Muscle of leg (tissue), 11 donors: ENCODE data around the gene CRISPLD2. TPM values are rescaled to one million over a fixed set of nuclear protein-coding genes. Genes with fewer than 3 reads are reported as not detected.

Experiments
- DNase-seq: peaks from one replicate; pipeline ENCODE4 v3.0.0; 2013
- H3K27ac ChIP-seq: one replicate; pipeline ENCODE4 v1.5.1; 2013; ENCODE audit warnings: mild to moderate bottlenecking, low read length, control low read depth
- H3K27me3 ChIP-seq: one replicate; pipeline ENCODE4 v1.6.1; 2013; ENCODE audit warnings: low read length; ENCODE audit not compliant: control insufficient read depth, insufficient read depth
- H3K36me3 ChIP-seq: one replicate; pipeline ENCODE4 v1.6.1; 2013; ENCODE audit warnings: low read length; ENCODE audit not compliant: control insufficient read depth, insufficient read depth
- H3K4me1 ChIP-seq: one replicate; pipeline ENCODE4 v1.6.1; 2013; ENCODE audit warnings: low read length; ENCODE audit not compliant: control insufficient read depth, insufficient read depth
- H3K4me3 ChIP-seq: one replicate; pipeline ENCODE4 v1.5.1; 2013; ENCODE audit warnings: low read length, control low read depth
- H3K9me3 ChIP-seq: replicated peaks from 2 replicates; pipeline ENCODE4 v1.6.1; 2013; ENCODE audit warnings: low read depth, low read length; ENCODE audit not compliant: control insufficient read depth
- WGBS: methylation state at CpG from one replicate; pipeline ENCODE4 v1.1.5; 2013; ENCODE audit warnings: missing lambda C conversion rate; ENCODE audit not compliant: insufficient coverage; 5-methylcytosine and 5-hydroxymethylcytosine counted together
- polyA plus RNA-seq, 8 donors: library from polyadenylated mRNA; unstranded; fragments of 120-200 nt; gene quantifications; one replicate each; pipeline versions ENCODE4 v1.2.1 to v1.2.3, GENCODE V29; 2013; ENCODE audit warnings: inconsistent platforms in 1 of 8, low replicate concordance in 1 of 8; ENCODE audit not compliant: insufficient read length in 8 of 8, insufficient read depth in 1 of 8
- total RNA-seq: library from RNA; stranded (reverse); fragments of 120-200 nt; gene quantifications from one replicate; pipeline ENCODE4 v1.2.4, GENCODE V29; 2013

The CRISPLD2 gene
- total and polyA plus RNA-seq, 9 donors = 5.2 to 10.4 (median 6.4) TPM

GRCh38 chr16:84811529-84811928 is 8.3 kb upstream of the CRISPLD2 start:
- H3K27ac ChIP-seq = no peak overlapping the region

GRCh38 chr16:84813141-84813934 is 6.4 kb upstream of the CRISPLD2 start:
- DNase-seq = no peak

More at GRCh38 chr16:84811529-84811928, 8.3 kb upstream of the CRISPLD2 start:
- H3K4me3 ChIP-seq = no peak overlapping the region
- H3K36me3 ChIP-seq = no peaks in the 10 kb centered on the region
- no peaks in the 10 kb centered on the region for H3K9me3 ChIP-seq
- peaks cover 18% of the 10 kb centered on the region for H3K4me1 ChIP-seq
- WGBS = no CpG with 5 or more reads among the region's 2 CpGs
- peaks cover 26% of the 10 kb centered on the region for H3K27me3 ChIP-seq
- DNase-seq = no peak

GRCh38 chr16:84815462-84815861 is 4.3 kb upstream of the CRISPLD2 start:
- H3K9me3 ChIP-seq = no peaks in the 10 kb centered on the region
- 38% methylated on average over 4 of the region's 7 CpGs for WGBS
- no peaks in the 10 kb centered on the region for H3K36me3 ChIP-seq
- DNase-seq = peak; percentile 55
- H3K27me3 ChIP-seq = peaks cover 43% of the 10 kb centered on the region
- no peak overlapping the region for H3K4me3 ChIP-seq
- H3K4me1 ChIP-seq = peaks cover 27% of the 10 kb centered on the region
- H3K27ac ChIP-seq = no peak overlapping the region

More at GRCh38 chr16:84813141-84813934, 6.4 kb upstream of the CRISPLD2 start:
- Histone ChIP-seq H3K36me3 (no peaks in the 10 kb centered on the region), H3K4me3 (no peak overlapping the region), H3K27ac (no peak overlapping the region), H3K4me1 (peaks cover 14% of the 10 kb centered on the region), H3K9me3 (no peaks in the 10 kb centered on the region), H3K27me3 (peaks cover 27% of the 10 kb centered on the region)
- WGBS = 78% methylated on average over 12 of the region's 15 CpGs

- H3K9me3 ChIP-seq = no peaks in the 10 kb centered on the region
- H3K4me1 ChIP-seq = peaks cover 29% of the 10 kb centered on the region
- no peak for DNase-seq
- 97% methylated on average over 5 of the region's 7 CpGs for WGBS
- H3K27me3 ChIP-seq = peaks cover 45% of the 10 kb centered on the region
- no peak overlapping the region for H3K4me3 ChIP-seq
- no peaks in the 10 kb centered on the region for H3K36me3 ChIP-seq
- no peak overlapping the region for H3K27ac ChIP-seq
Observed at GRCh38 chr16:84816023-84816422, 3.8 kb upstream of the CRISPLD2 start.

- H3K4me1 ChIP-seq = peaks cover 30% of the 10 kb centered on the region
- no peaks in the 10 kb centered on the region for H3K9me3 ChIP-seq
- 63% methylated on average over 9 of the region's 10 CpGs for WGBS
- no peaks in the 10 kb centered on the region for H3K36me3 ChIP-seq
- no peak overlapping the region for H3K4me3 ChIP-seq
- H3K27me3 ChIP-seq = peaks cover 49% of the 10 kb centered on the region
- no peak overlapping the region for H3K27ac ChIP-seq
- DNase-seq = no peak
Observed at GRCh38 chr16:84816485-84816884, 3.3 kb upstream of the CRISPLD2 start.

GRCh38 chr16:84817206-84817605 is 2.6 kb upstream of the CRISPLD2 start:
- no peak overlapping the region for H3K27ac ChIP-seq
- H3K4me1 ChIP-seq = peaks cover 30% of the 10 kb centered on the region
- peaks cover 49% of the 10 kb centered on the region for H3K27me3 ChIP-seq
- no peaks in the 10 kb centered on the region for H3K36me3 ChIP-seq
- no peak for DNase-seq
- 83% methylated on average over 5 of the region's 10 CpGs for WGBS
- H3K9me3 ChIP-seq = no peaks in the 10 kb centered on the region
- H3K4me3 ChIP-seq = no peak overlapping the region

GRCh38 chr16:84817613-84818012 is 2.2 kb upstream of the CRISPLD2 start:
- Histone ChIP-seq H3K4me1 (peaks cover 30% of the 10 kb centered on the region), H3K9me3 (no peaks in the 10 kb centered on the region), H3K36me3 (no peaks in the 10 kb centered on the region), H3K4me3 (no peak overlapping the region), H3K27me3 (peaks cover 47% of the 10 kb centered on the region), H3K27ac (no peak overlapping the region)
- 69% methylated on average over 2 of the region's 2 CpGs for WGBS
- no peak for DNase-seq

GRCh38 chr16:84818133-84818532 is 1.7 kb upstream of the CRISPLD2 start:
- H3K27me3 ChIP-seq = peaks cover 42% of the 10 kb centered on the region
- H3K9me3 ChIP-seq = no peaks in the 10 kb centered on the region
- H3K27ac ChIP-seq = no peak overlapping the region
- H3K4me1 ChIP-seq = peaks cover 30% of the 10 kb centered on the region
- H3K36me3 ChIP-seq = no peaks in the 10 kb centered on the region
- no peak overlapping the region for H3K4me3 ChIP-seq
- no peak for DNase-seq
- 71% methylated on average over 1 of the region's 2 CpGs for WGBS

GRCh38 chr16:84818989-84819643 is 669 bp upstream of the CRISPLD2 start:
- H3K9me3 ChIP-seq = no peaks in the 10 kb centered on the region
- H3K27me3 ChIP-seq = peaks cover 35% of the 10 kb centered on the region
- no peak for DNase-seq
- no peak overlapping the region for H3K27ac ChIP-seq
- H3K4me3 ChIP-seq = no peak overlapping the region
- H3K36me3 ChIP-seq = no peaks in the 10 kb centered on the region
- 71% methylated on average over 19 of the region's 29 CpGs for WGBS
- peaks cover 30% of the 10 kb centered on the region for H3K4me1 ChIP-seq

GRCh38 chr16:84820305-84820684 is 510 bp downstream of the CRISPLD2 start:
- WGBS = 54% methylated on average over 7 of the region's 8 CpGs
- no peak overlapping the region for H3K27ac ChIP-seq
- H3K4me3 ChIP-seq = peak overlapping the region; percentile 48
- DNase-seq = no peak
- H3K4me1 ChIP-seq = peaks cover 30% of the 10 kb centered on the region
- H3K36me3 ChIP-seq = no peaks in the 10 kb centered on the region
- H3K27me3 ChIP-seq = peaks cover 31% of the 10 kb centered on the region
- no peaks in the 10 kb centered on the region for H3K9me3 ChIP-seq
